NCI-H1417 (cell line): ENCODE measurements around the gene ZNF335.
A peak's percentile ranks its signal among the peaks of the same experiment; 100 is the strongest.
"Not testable (repeated sequence)": the region's sequence is repeated elsewhere in the genome, so short reads cannot be mapped to it uniquely, and the experiment has no call there.

Source experiments
- DNase-seq, 3 experiments: peaks; one replicate each; lab custom pipeline; 2025; lab: John Stamatoyannopoulos, UW

ZNF335 gene

GRCh38 chr20:45910670-45911485, 61.1 kb downstream of the ZNF335 start:
- peak; percentile 80 to 94 (median 89) for DNase-seq

- DNase-seq: no peak
These were observed 62.0 kb downstream of the ZNF335 start for GRCh38 chr20:45909817-45910669.

- DNase-seq: no peak
These were observed 62.6 kb downstream of the ZNF335 start for GRCh38 chr20:45909336-45909808.

- no peak for DNase-seq
These were observed 63.9 kb downstream of the ZNF335 start for GRCh38 chr20:45908084-45908483.

- no peak for DNase-seq
These were observed 64.6 kb downstream of the ZNF335 start for GRCh38 chr20:45907219-45907948.

- DNase-seq: no peak
These were observed 66.4 kb downstream of the ZNF335 start for GRCh38 chr20:45905505-45906079.

GRCh38 chr20:45904583-45905504, 67.2 kb downstream of the ZNF335 start:
- DNase-seq: peak in 1 of 3 experiments; percentile 11

- no peak for DNase-seq
These were observed 69.8 kb downstream of the ZNF335 start for GRCh38 chr20:45902199-45902701.

- not testable (repeated sequence) for DNase-seq
These were observed 70.7 kb downstream of the ZNF335 start for GRCh38 chr20:45901332-45901731.

- DNase-seq: no peak
These were observed 72.8 kb downstream of the ZNF335 start for GRCh38 chr20:45899046-45899835.
